GM21515 (cell line): ENCODE measurements around the gene CEP57.
"Not testable (repeated sequence)": the region's sequence is repeated elsewhere in the genome, so short reads cannot be mapped to it uniquely, and the experiment has no call there.

ENCODE experiments used
- ATAC-seq: cut with Tn5 transposase; IDR thresholded peaks from one replicate; pipeline ENCODE4 v1.9.1; 2021; ENCODE audit not compliant: unreplicated experiment

The CEP57 gene

GRCh38 chr11:95795627-95796295 lies 5.5 kb downstream of the CEP57 start:
- no peak for ATAC-seq

GRCh38 chr11:95796501-95796900 lies 6.2 kb downstream of the CEP57 start:
- no peak for ATAC-seq

GRCh38 chr11:95799546-95799945 lies 9.2 kb downstream of the CEP57 start:
- no peak for ATAC-seq

- no peak for ATAC-seq
Measured at GRCh38 chr11:95800438-95800837, 10.1 kb downstream of the CEP57 start.

GRCh38 chr11:95802806-95803205 lies 12.5 kb downstream of the CEP57 start:
- no peak for ATAC-seq

- ATAC-seq: no peak
Measured at GRCh38 chr11:95803973-95804372, 13.7 kb downstream of the CEP57 start.

GRCh38 chr11:95805869-95806268 lies 15.6 kb downstream of the CEP57 start:
- no peak for ATAC-seq

- not testable (repeated sequence) for ATAC-seq
Measured at GRCh38 chr11:95806464-95806863, 16.2 kb downstream of the CEP57 start.

- not testable (repeated sequence) for ATAC-seq
Measured at GRCh38 chr11:95811052-95811451, 20.8 kb downstream of the CEP57 start.

GRCh38 chr11:95816037-95816436 lies 25.7 kb downstream of the CEP57 start:
- no peak for ATAC-seq

GRCh38 chr11:95821640-95822039 lies 31.3 kb downstream of the CEP57 start:
- no peak for ATAC-seq

GRCh38 chr11:95827696-95828095 lies 37.4 kb downstream of the CEP57 start:
- ATAC-seq: no peak

- ATAC-seq: no peak
Measured at GRCh38 chr11:95829580-95830259, 39.4 kb downstream of the CEP57 start.

GRCh38 chr11:95831198-95831883 lies 41.0 kb downstream of the CEP57 start:
- no peak for ATAC-seq

GRCh38 chr11:95832763-95833162 lies 42.5 kb downstream of the CEP57 start:
- ATAC-seq: no peak

- ATAC-seq: no peak
Measured at GRCh38 chr11:95833378-95833777, 43.1 kb downstream of the CEP57 start.

- ATAC-seq: no peak
Measured at GRCh38 chr11:95835351-95835750, 45.1 kb downstream of the CEP57 start.

- peak; percentile 84 for ATAC-seq
Measured at GRCh38 chr11:95835768-95836488, 45.6 kb downstream of the CEP57 start.

GRCh38 chr11:95845167-95845566 lies 54.9 kb downstream of the CEP57 start:
- no peak for ATAC-seq

- ATAC-seq: peak; percentile 57
Measured at GRCh38 chr11:95849087-95849825, 59.0 kb downstream of the CEP57 start.

GRCh38 chr11:95850137-95850536 lies 59.8 kb downstream of the CEP57 start:
- no peak for ATAC-seq
